ENCODE results near the gene FBXO24. TPM values are rescaled to one million over a fixed set of nuclear protein-coding genes. Genes with fewer than 3 reads are reported as not detected.

FBXO24 gene
- polyA plus RNA-seq, 1 of the 3 experiments (the other 2 are of a cell fraction), result 0.94 TPM

- TF ChIP-seq REST (IDR thresholded peaks at IDR 0.05; ENCODE audit: low read depth, low read length) (no peak), RXRA (IDR thresholded peaks at IDR 0.05; ENCODE audit: borderline replicate concordance, low read depth) (no peak)
Measured at GRCh38 chr7:100565133-100565571, 21.0 kb upstream of the FBXO24 start (continued).

GRCh38 chr7:100566018-100566531, 20.1 kb upstream of the FBXO24 start:
- WGBS (ENCODE audit: low lambda C conversion rate), result 92% methylated on average over 6 of the region's 6 CpGs
- TF ChIP-seq RCOR1 (IDR thresholded peaks at IDR 0.05; ENCODE audit: low read length) (no peak), RFX5 (IDR thresholded peaks at IDR 0.05; ENCODE audit: low read length) (no peak), FOXJ3 (CRISPR knock-in tag; IDR thresholded peaks at IDR 0.05) (no peak), RXRA (IDR thresholded peaks at IDR 0.05; ENCODE audit: borderline replicate concordance, low read depth) (no peak), POLR2AphosphoS5 (IDR thresholded peaks at IDR 0.05; ENCODE audit: low read depth, low read length) (no peak), USF1 (IDR thresholded peaks at IDR 0.05; ENCODE audit: borderline replicate concordance, low read depth) (no peak), JUND (IDR thresholded peaks at IDR 0.05) (no peak), SIN3A (IDR thresholded peaks at IDR 0.05; ENCODE audit: borderline replicate concordance, low read depth, low read length) (no peak), FOSL2 (IDR thresholded peaks at IDR 0.05; ENCODE audit: borderline replicate concordance, low read depth) (no peak), REST (IDR thresholded peaks at IDR 0.05; ENCODE audit: low read depth, low read length) (no peak), TCF12 (IDR thresholded peaks at IDR 0.05) (no peak), PBX3 (IDR thresholded peaks at IDR 0.05) (no peak), EP300 (IDR thresholded peaks at IDR 0.05; ENCODE audit: borderline replicate concordance in 1 of 2, low read depth in 1 of 2, low read length in 1 of 2) (no peak), RAD21 (IDR thresholded peaks at IDR 0.05; ENCODE audit: low read length) (no peak)
- no peaks in the 10 kb centered on the region for H3K9me3 ChIP-seq
- no peaks in the 10 kb centered on the region for H3K27me3 ChIP-seq (ENCODE audit: insufficient read depth)
- H3K4me3 ChIP-seq (ENCODE audit: low read depth in 2 of 2, low read length in 1 of 2), result no peak overlapping the region
- H3K36me3 ChIP-seq (replicated peaks in 1 of 2; ENCODE audit: control insufficient read depth in 1 of 2, insufficient read depth in 2 of 2, low read length in 1 of 2), result peaks cover 0 to 3% of the 10 kb centered on the region in 2 experiments
- H3K9ac ChIP-seq, result no peak overlapping the region
- POLR2A ChIA-PET, result interaction anchor here (0.5 to 1.8 kb wide), 2 partner anchors 37 to 43 kb away, joined by 5 read pairs; no protein-coding TSS in a partner anchor
- no peak overlapping the region for H2AFZ ChIP-seq (ENCODE audit: low read depth)
- DNase-seq, result peak; percentile 28
- no peaks in the 10 kb centered on the region for H4K20me1 ChIP-seq (ENCODE audit: insufficient read depth)
- H3K4me1 ChIP-seq (ENCODE audit: control insufficient read depth in 1 of 2, insufficient read depth in 2 of 2, low read depth in 1 of 2, low read length in 1 of 2), result peaks cover 0 to 43% of the 10 kb centered on the region in 2 experiments; a peak in 1 of 4 replicates
- no peak overlapping the region for H3K4me2 ChIP-seq
- CTCF ChIA-PET, result interaction anchor here (0.6 to 16.6 kb wide), 18 partner anchors 12 to 159 kb away, joined by 3 to 398 read pairs (median 30); partner anchors contain the start of genes AGFG2, FBXO24, GIGYF1 and LRCH4
- H3K9me2 ChIP-seq, result no peaks in the 10 kb centered on the region
- no peak overlapping the region for H3K27ac ChIP-seq (ENCODE audit: low read depth in 2 of 2, low read length in 1 of 2)
- peaks cover 9% of the 10 kb centered on the region for H3F3A ChIP-seq (replicated peaks; ENCODE audit: insufficient read depth)
- H3K79me2 ChIP-seq (ENCODE audit: insufficient read depth), result no peaks in the 10 kb centered on the region
